KMS-11 (cell line): ENCODE data around the gene ADRA2A.

Experiments used
- H2AFZ ChIP-seq: fragments of 200-600 bp; sonication (generic); 2 replicates; pipeline ENCODE4 v1.6.1; 2016; ENCODE audit warnings: antibody characterized with exemption, mixed run types, low read depth
- H3K27ac ChIP-seq: fragments of 200-600 bp; sonication (generic); 2 replicates; pipeline ENCODE4 v1.6.1; 2016; ENCODE audit warnings: mild to moderate bottlenecking, mixed run types
- H3K27me3 ChIP-seq: fragments of 200-600 bp; sonication (generic); 2 replicates; pipeline ENCODE4 v1.6.1; 2017; ENCODE audit warnings: mild to moderate bottlenecking, low read depth, mixed run types, moderate library complexity; ENCODE audit not compliant: insufficient read depth
- H3K36me3 ChIP-seq: fragments of 200-600 bp; sonication (generic); 2 replicates; pipeline ENCODE4 v1.6.1; 2017; ENCODE audit warnings: mild to moderate bottlenecking, mixed run types; ENCODE audit not compliant: insufficient read depth
- H3K4me1 ChIP-seq: fragments of 200-600 bp; sonication (generic); 2 replicates; pipeline ENCODE4 v1.6.1; 2016; ENCODE audit warnings: mild to moderate bottlenecking, low read depth, mixed run types; ENCODE audit not compliant: poor library complexity, severe bottlenecking
- H3K4me2 ChIP-seq: fragments of 200-600 bp; sonication (generic); 2 replicates; pipeline ENCODE4 v1.7.0; 2016; ENCODE audit warnings: mild to moderate bottlenecking, mixed run types
- H3K4me3 ChIP-seq: fragments of 200-600 bp; sonication (generic); IDR thresholded peaks from 2 replicates; pipeline ENCODE4 v1.6.1; 2017; ENCODE audit warnings: low read depth, low read length, mixed read lengths; ENCODE audit not compliant: insufficient read depth
- H3K79me2 ChIP-seq: fragments of 200-600 bp; sonication (generic); 2 replicates; pipeline ENCODE4 v1.6.1; 2016; ENCODE audit warnings: low read depth, mixed run types; ENCODE audit not compliant: insufficient read depth
- H3K9ac ChIP-seq: fragments of 200-600 bp; sonication (generic); 2 replicates; pipeline ENCODE4 v1.6.1; 2016; ENCODE audit warnings: mild to moderate bottlenecking, mixed run types
- H4K20me1 ChIP-seq: fragments of 200-600 bp; sonication (generic); 2 replicates; pipeline ENCODE4 v1.6.1; 2016; ENCODE audit warnings: mild to moderate bottlenecking, mixed run types; ENCODE audit not compliant: insufficient read depth
- CTCF ChIP-seq: fragments of 200-600 bp; sonication (generic); conservative IDR thresholded peaks from 2 replicates; pipeline ENCODE4 v1.6.1; 2017; ENCODE audit warnings: low read depth, mild to moderate bottlenecking, antibody characterized with exemption, low read length, moderate library complexity, mixed read lengths

The ADRA2A gene

GRCh38 chr10:111098679-111099437, 22.0 kb downstream of the ADRA2A start:
- Histone ChIP-seq H3K27me3 (no peaks in the 10 kb centered on the region), H3K36me3 (no peaks in the 10 kb centered on the region), H3K9ac (no peak overlapping the region), H3K79me2 (no peaks in the 10 kb centered on the region), H3K4me2 (no peak overlapping the region), H3K27ac (no peak overlapping the region), H2AFZ (no peak overlapping the region), H3K4me3 (no peak overlapping the region), H4K20me1 (no peaks in the 10 kb centered on the region), H3K4me1 (no peaks in the 10 kb centered on the region)
- TF ChIP-seq CTCF: no peak

GRCh38 chr10:111100198-111100597, 23.4 kb downstream of the ADRA2A start:
- no peak overlapping the region for H2AFZ ChIP-seq
- H3K4me2 ChIP-seq: no peak overlapping the region
- H3K27ac ChIP-seq: no peak overlapping the region
- H3K9ac ChIP-seq: no peak overlapping the region
- no peak overlapping the region for H3K4me3 ChIP-seq
- no peaks in the 10 kb centered on the region for H3K27me3 ChIP-seq
- no peaks in the 10 kb centered on the region for H3K4me1 ChIP-seq
- no peak for TF ChIP-seq CTCF
- H3K79me2 ChIP-seq: no peaks in the 10 kb centered on the region
- H4K20me1 ChIP-seq: no peaks in the 10 kb centered on the region
- no peaks in the 10 kb centered on the region for H3K36me3 ChIP-seq

GRCh38 chr10:111101796-111102195, 25.0 kb downstream of the ADRA2A start:
- H3K4me2 ChIP-seq: no peak overlapping the region
- H3K4me1 ChIP-seq: no peaks in the 10 kb centered on the region
- H3K4me3 ChIP-seq: no peak overlapping the region
- H3K27ac ChIP-seq: no peak overlapping the region
- no peak overlapping the region for H2AFZ ChIP-seq
- H3K9ac ChIP-seq: no peak overlapping the region
- TF ChIP-seq CTCF: no peak
- H3K79me2 ChIP-seq: no peaks in the 10 kb centered on the region
- H3K27me3 ChIP-seq: no peaks in the 10 kb centered on the region
- H4K20me1 ChIP-seq: no peaks in the 10 kb centered on the region
- H3K36me3 ChIP-seq: no peaks in the 10 kb centered on the region

GRCh38 chr10:111102359-111102837, 25.6 kb downstream of the ADRA2A start:
- no peaks in the 10 kb centered on the region for H3K4me1 ChIP-seq

More at GRCh38 chr10:111102359-111102837, 25.6 kb downstream of the ADRA2A start:
- TF ChIP-seq CTCF: no peak
- Histone ChIP-seq H3K4me2 (no peak overlapping the region), H3K4me3 (no peak overlapping the region), H3K79me2 (no peaks in the 10 kb centered on the region), H3K27me3 (no peaks in the 10 kb centered on the region), H3K27ac (no peak overlapping the region), H2AFZ (no peak overlapping the region), H4K20me1 (no peaks in the 10 kb centered on the region), H3K9ac (no peak overlapping the region), H3K36me3 (no peaks in the 10 kb centered on the region)
